Osteoblast (primary cell): ENCODE results near the gene AFF3. TPM values are rescaled to one million over a fixed set of nuclear protein-coding genes. Genes with fewer than 3 reads are reported as not detected.
A peak's percentile ranks its signal among the peaks of the same experiment; 100 is the strongest.

Experiments used
- DNase-seq: peaks from one replicate; pipeline ENCODE4 v3.0.0; 2011; ENCODE audit warnings: low spot score, mixed read lengths; ENCODE audit not compliant: insufficient read length; ENCODE audit errors: missing footprints
- H2AFZ ChIP-seq: 2 replicates; pipeline ENCODE4 v1.6.0; 2011; ENCODE audit warnings: mild to moderate bottlenecking, low read length
- H3K27ac ChIP-seq: 2 replicates; pipeline ENCODE4 v1.5.1; 2011; ENCODE audit warnings: mild to moderate bottlenecking, low read depth, low read length, moderate library complexity
- H3K27me3 ChIP-seq: 2 replicates; pipeline ENCODE4 v1.6.0; 2012; ENCODE audit warnings: mild to moderate bottlenecking, control low read depth, inconsistent platforms, low read length, moderate library complexity; ENCODE audit not compliant: insufficient read depth
- H3K36me3 ChIP-seq: 2 replicates; pipeline ENCODE4 v1.5.1; 2011; ENCODE audit warnings: mild to moderate bottlenecking, low read length, control low read depth, moderate library complexity; ENCODE audit not compliant: insufficient read depth
- H3K4me1 ChIP-seq: 2 replicates; pipeline ENCODE4 v1.5.1; 2011; ENCODE audit warnings: mild to moderate bottlenecking, low read length, control low read depth, moderate library complexity; ENCODE audit not compliant: insufficient read depth
- H3K4me2 ChIP-seq: 2 replicates; pipeline ENCODE4 v1.6.0; 2011; ENCODE audit warnings: mild to moderate bottlenecking, low read length; ENCODE audit not compliant: insufficient read depth
- H3K4me3 ChIP-seq: fragments of 200-600 bp; sonication (generic); 3 replicates; pipeline ENCODE4 v1.5.1; 2012; ENCODE audit warnings: mild to moderate bottlenecking, low read length, inconsistent platforms; ENCODE audit not compliant: insufficient read depth
- H3K79me2 ChIP-seq: 2 replicates; pipeline ENCODE4 v1.6.0; 2012; ENCODE audit warnings: mild to moderate bottlenecking, low read length, control low read depth, inconsistent platforms; ENCODE audit not compliant: insufficient read depth
- H3K9me3 ChIP-seq: 2 replicates; pipeline ENCODE4 v1.5.1; 2011; ENCODE audit warnings: low read depth, low read length, control low read depth
- H4K20me1 ChIP-seq: 2 replicates; pipeline ENCODE4 v1.6.0; 2012; ENCODE audit warnings: mild to moderate bottlenecking, low read length, control low read depth; ENCODE audit not compliant: insufficient read depth
- total RNA-seq: library from RNA; depleted of rRNA; stranded (reverse); fragments of >200 nt; gene quantifications from 2 replicates; pipeline ENCODE4 v1.2.3, GENCODE V29; 2012
- TF ChIP-seq, protein P1 (sequence below): IDR thresholded peaks from 2 replicates; pipeline ENCODE4 v1.5.1; 2011; ENCODE audit warnings: mild to moderate bottlenecking, low read depth, low read length, moderate library complexity; ENCODE audit errors: extremely low read depth

Gene AFF3
- total RNA-seq, 1 donor, result 4.3 TPM

DNA sequence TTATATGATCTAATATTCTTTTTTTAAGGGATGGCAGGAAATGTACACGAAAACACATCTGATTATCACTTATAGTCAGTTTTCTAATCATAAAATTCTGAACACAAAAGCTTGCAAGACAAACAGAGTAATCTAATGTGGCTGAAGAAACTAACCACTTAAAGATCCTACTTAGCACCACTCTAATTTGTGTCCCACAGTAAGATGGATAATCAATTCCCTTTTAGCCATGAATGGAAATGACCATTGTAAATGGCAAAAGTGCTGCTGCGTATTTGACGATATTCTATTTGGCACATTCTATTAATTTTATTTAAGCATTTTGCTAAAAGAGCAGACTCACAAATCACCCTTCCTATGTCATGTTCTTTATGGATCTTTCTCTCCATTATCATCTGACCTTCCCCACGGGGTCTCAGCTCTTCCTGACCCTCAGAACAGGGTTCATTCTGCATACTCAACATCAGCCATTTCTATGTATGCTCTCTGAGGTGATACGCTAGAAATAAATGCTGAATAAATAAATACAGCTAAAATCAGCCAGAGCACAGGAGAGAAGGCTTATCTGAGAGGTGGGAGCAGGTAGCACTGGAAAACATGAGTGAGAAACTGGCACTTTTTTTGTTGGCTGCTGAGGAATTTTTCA lies 295.8 kb downstream of the AFF3 start:
- DNase-seq, result no peak
- Histone ChIP-seq H3K9me3 (no peaks in the 10 kb centered on the region), H3K4me1 (peaks cover 4% of the 10 kb centered on the region), H3K79me2 (no peaks in the 10 kb centered on the region), H2AFZ (no peak overlapping the region), H3K36me3 (no peaks in the 10 kb centered on the region), H3K4me2 (no peak overlapping the region), H3K4me3 (no peak overlapping the region), H3K27me3 (no peaks in the 10 kb centered on the region), H4K20me1 (no peaks in the 10 kb centered on the region), H3K27ac (no peak overlapping the region)
- TF ChIP-seq, protein P1, sequence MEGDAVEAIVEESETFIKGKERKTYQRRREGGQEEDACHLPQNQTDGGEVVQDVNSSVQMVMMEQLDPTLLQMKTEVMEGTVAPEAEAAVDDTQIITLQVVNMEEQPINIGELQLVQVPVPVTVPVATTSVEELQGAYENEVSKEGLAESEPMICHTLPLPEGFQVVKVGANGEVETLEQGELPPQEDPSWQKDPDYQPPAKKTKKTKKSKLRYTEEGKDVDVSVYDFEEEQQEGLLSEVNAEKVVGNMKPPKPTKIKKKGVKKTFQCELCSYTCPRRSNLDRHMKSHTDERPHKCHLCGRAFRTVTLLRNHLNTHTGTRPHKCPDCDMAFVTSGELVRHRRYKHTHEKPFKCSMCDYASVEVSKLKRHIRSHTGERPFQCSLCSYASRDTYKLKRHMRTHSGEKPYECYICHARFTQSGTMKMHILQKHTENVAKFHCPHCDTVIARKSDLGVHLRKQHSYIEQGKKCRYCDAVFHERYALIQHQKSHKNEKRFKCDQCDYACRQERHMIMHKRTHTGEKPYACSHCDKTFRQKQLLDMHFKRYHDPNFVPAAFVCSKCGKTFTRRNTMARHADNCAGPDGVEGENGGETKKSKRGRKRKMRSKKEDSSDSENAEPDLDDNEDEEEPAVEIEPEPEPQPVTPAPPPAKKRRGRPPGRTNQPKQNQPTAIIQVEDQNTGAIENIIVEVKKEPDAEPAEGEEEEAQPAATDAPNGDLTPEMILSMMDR, result no peak

DNA sequence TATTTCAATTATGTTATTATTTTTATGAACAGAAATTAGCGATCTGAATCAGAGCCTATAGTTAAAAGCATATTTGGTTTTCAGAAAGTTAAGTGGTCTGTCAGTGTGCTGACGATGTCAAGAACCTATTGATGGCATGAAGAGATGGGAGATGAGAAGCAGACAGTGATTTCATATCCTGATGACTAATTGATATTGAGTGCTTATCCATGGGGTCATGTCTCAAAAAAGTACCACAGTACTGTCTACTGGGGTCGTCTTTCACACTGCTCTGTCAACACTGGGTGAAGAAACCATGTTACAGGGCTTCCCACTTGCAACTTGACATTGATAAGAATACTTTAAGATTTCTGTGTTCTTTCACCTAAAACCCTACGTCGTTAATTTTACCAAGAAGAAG lies 297.1 kb downstream of the AFF3 start:
- no peaks in the 10 kb centered on the region for H3K79me2 ChIP-seq
- no peak overlapping the region for H3K4me3 ChIP-seq
- H3K36me3 ChIP-seq, result no peaks in the 10 kb centered on the region
- peaks cover 9% of the 10 kb centered on the region for H3K4me1 ChIP-seq
- no peak overlapping the region for H3K4me2 ChIP-seq
- H2AFZ ChIP-seq, result no peak overlapping the region
- TF ChIP-seq, protein P1, result no peak
- DNase-seq, result no peak
- H4K20me1 ChIP-seq, result no peaks in the 10 kb centered on the region
- no peaks in the 10 kb centered on the region for H3K27me3 ChIP-seq
- no peak overlapping the region for H3K27ac ChIP-seq
- H3K9me3 ChIP-seq, result no peaks in the 10 kb centered on the region

DNA sequence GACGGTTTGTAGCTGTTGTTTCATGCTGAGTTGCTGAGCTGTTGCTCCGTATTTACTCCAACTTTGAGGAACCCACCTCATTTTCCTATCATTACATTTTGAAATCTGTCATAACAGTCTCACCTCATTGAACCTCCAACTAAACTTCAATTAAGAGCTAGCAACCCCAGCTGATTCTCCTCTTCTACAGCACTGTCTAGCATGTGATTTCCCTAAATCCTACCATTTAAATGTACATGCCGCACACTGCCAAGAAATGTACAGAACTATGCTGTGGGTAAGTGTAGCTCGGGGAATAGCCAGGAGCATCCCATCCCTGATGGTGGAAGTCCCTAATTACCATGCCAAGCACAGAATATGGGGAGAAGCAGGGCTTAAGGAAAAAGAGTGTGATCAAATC lies 299.9 kb downstream of the AFF3 start:
- Histone ChIP-seq H3K4me2 (no peak overlapping the region), H3K4me3 (no peak overlapping the region), H3K27me3 (no peaks in the 10 kb centered on the region), H2AFZ (no peak overlapping the region), H3K79me2 (no peaks in the 10 kb centered on the region), H3K36me3 (no peaks in the 10 kb centered on the region), H4K20me1 (no peaks in the 10 kb centered on the region), H3K27ac (no peak overlapping the region), H3K9me3 (no peaks in the 10 kb centered on the region), H3K4me1 (peaks cover 9% of the 10 kb centered on the region)
- TF ChIP-seq, protein P1, result no peak
- no peak for DNase-seq

DNA sequence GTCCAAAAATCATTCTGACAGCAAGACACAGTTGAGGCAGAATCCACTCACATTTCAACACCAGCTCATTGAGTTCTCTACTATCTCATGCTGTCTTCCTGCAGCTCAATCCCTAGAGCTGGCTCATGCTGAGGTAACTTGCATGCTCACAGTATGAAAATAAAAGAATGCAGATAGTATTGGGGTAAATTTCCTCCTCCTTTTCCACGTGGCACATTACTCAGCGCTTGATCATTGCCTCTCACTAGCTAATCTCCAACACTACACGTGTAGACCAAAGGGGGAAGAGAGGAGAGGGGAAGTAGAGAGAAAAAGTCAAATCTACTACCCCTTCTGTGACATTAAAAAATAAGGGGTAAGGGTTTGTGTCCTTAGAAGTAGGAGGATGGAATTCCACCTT lies 300.6 kb downstream of the AFF3 start:
- H3K36me3 ChIP-seq, result no peaks in the 10 kb centered on the region
- peaks cover 13% of the 10 kb centered on the region for H3K4me1 ChIP-seq
- no peaks in the 10 kb centered on the region for H4K20me1 ChIP-seq
- no peak overlapping the region for H2AFZ ChIP-seq
- DNase-seq, result peak; percentile 83
- no peaks in the 10 kb centered on the region for H3K79me2 ChIP-seq
- H3K27ac ChIP-seq, result peak overlapping the region; percentile 44
- TF ChIP-seq, protein P1, result no peak
- no peak overlapping the region for H3K4me2 ChIP-seq
- no peak overlapping the region for H3K4me3 ChIP-seq
- H3K9me3 ChIP-seq, result no peaks in the 10 kb centered on the region
- no peaks in the 10 kb centered on the region for H3K27me3 ChIP-seq
